A549 (cell line): Measurements from ENCODE around the gene MAN1C1.

Source experiments
- BCL3 ChIP-seq: fragments of >200 bp; sonication (Bioruptor Twin); formaldehyde crosslinking; IDR thresholded peaks from 3 replicates; pipeline ENCODE4 v1.6.1; 2016
- BHLHE40 ChIP-seq: IDR thresholded peaks from 2 replicates; pipeline ENCODE4 v1.6.1; 2012; ENCODE audit warnings: low read depth, low read length, inconsistent platforms
- CEBPB ChIP-seq, 2 experiments: fragments of >200 bp in 1 of 2; sonication (Bioruptor Twin) in 1 of 2; formaldehyde crosslinking in 1 of 2; IDR thresholded peaks; 2 replicates each; pipeline ENCODE4 v1.6.1; 2012 to 2016
- CHD2 ChIP-seq: fragments of 150-350 bp; IDR thresholded peaks from 2 replicates; pipeline ENCODE4 v1.6.1; 2014; ENCODE audit warnings: low read length; ENCODE audit not compliant: partially characterized antibody
- CHD4 ChIP-seq: fragments of 200-600 bp; sonication (generic); IDR thresholded peaks from 2 replicates; pipeline ENCODE4 v1.6.1; 2016; ENCODE audit warnings: antibody characterized with exemption, mild to moderate bottlenecking, borderline replicate concordance
- CTCF ChIP-seq: fragments of >200 bp; sonication (Bioruptor Twin); formaldehyde crosslinking; IDR thresholded peaks from 3 replicates; pipeline ENCODE4 v1.5.1; 2016
- HMGXB4 ChIP-seq: fragments of 250-450 bp; sonication (Bioruptor Pico); IDR thresholded peaks from 2 replicates; pipeline ENCODE4 v1.5.0; 2021; ENCODE audit warnings: mild to moderate bottlenecking, moderate library complexity, borderline replicate concordance
- MAX ChIP-seq: IDR thresholded peaks from 2 replicates; pipeline ENCODE4 v1.6.1; 2012
- NFE2L2 ChIP-seq: fragments of 150-350 bp; conservative IDR thresholded peaks from 2 replicates; pipeline ENCODE4 v1.6.1; 2014; ENCODE audit warnings: low read length
- NR3C1 ChIP-seq: fragments of >200 bp; sonication (Bioruptor Twin); formaldehyde crosslinking; IDR thresholded peaks from 3 replicates; pipeline ENCODE4 v1.6.1; 2017
- POLR2A ChIP-seq: IDR thresholded peaks from 2 replicates; pipeline ENCODE4 v1.6.1; 2012; ENCODE audit warnings: mild to moderate bottlenecking, low read length
- REST ChIP-seq: fragments of 200-600 bp; sonication (generic); IDR thresholded peaks from 2 replicates; pipeline ENCODE4 v1.6.1; 2016; ENCODE audit warnings: antibody characterized with exemption, mild to moderate bottlenecking, moderate library complexity
- USF2 ChIP-seq: fragments of 450-650 bp; IDR thresholded peaks from 2 replicates; pipeline ENCODE4 v1.6.1; 2014; ENCODE audit warnings: antibody characterized with exemption
- ZFP36 ChIP-seq: fragments of 450-650 bp; IDR thresholded peaks from 2 replicates; pipeline ENCODE4 v1.6.1; 2014; ENCODE audit warnings: borderline replicate concordance; ENCODE audit not compliant: partially characterized antibody

- no peak for TF ChIP-seq MAX
- no peak for TF ChIP-seq POLR2A
- TF ChIP-seq HMGXB4 (CRISPR knock-in tag): no peak
- no peak for TF ChIP-seq NR3C1
- TF ChIP-seq CTCF: no peak
- TF ChIP-seq CEBPB (IDR thresholded peaks at IDR 0.05): no peak
- TF ChIP-seq NFE2L2: no peak
- no peak for TF ChIP-seq CHD2
- TF ChIP-seq CHD4: no peak
- TF ChIP-seq ZFP36: no peak
- no peak for TF ChIP-seq USF2
- no peak for TF ChIP-seq REST
- no peak for TF ChIP-seq BHLHE40
- no peak for TF ChIP-seq BCL3
Observed at GRCh38 chr1:25666460-25666859, 49.9 kb downstream of the MAN1C1 start.
